Measurements from ENCODE around the gene GRIA3. TPM values are rescaled to one million over a fixed set of nuclear protein-coding genes. Genes with fewer than 3 reads are reported as not detected.

Gene GRIA3
- total and polyA plus RNA-seq, 7 donors: 0.07 to 3.0 (median 0.82) TPM; not detected in 2

- no peaks in the 10 kb centered on the region for H3K9me3 ChIP-seq
- no peak for TF ChIP-seq POLR2A (IDR thresholded peaks at IDR 0.05)
- no peak for DNase-seq
- no peak overlapping the region for H3K27ac ChIP-seq
- H3K36me3 ChIP-seq: no peaks in the 10 kb centered on the region
- H3K27me3 ChIP-seq: no peaks in the 10 kb centered on the region
- 88 to 91% methylated on average over 7 of the region's 7 CpGs for whole genome bisulfite sequencing, 2 donors
- intact Hi-C loops (cut with DNase I): no loop called here
- H3K4me1 ChIP-seq: no peaks in the 10 kb centered on the region
- H3K4me3 ChIP-seq: no peak overlapping the region
Measured at GRCh38 chrX:123170546-123170945, 13.5 kb upstream of the GRIA3 start.

GRCh38 chrX:123171781-123172180 is 12.3 kb upstream of the GRIA3 start:
- TF ChIP-seq CTCF (IDR thresholded peaks at IDR 0.05): no peak
- TF ChIP-seq POLR2AphosphoS5 (IDR thresholded peaks at IDR 0.05): no peak
- Histone ChIP-seq H3K4me1 (no peaks in the 10 kb centered on the region), H3K4me3 (no peak overlapping the region), H3K27ac (no peak overlapping the region), H3K36me3 (no peaks in the 10 kb centered on the region), H3K27me3 (no peaks in the 10 kb centered on the region), H3K9me3 (no peaks in the 10 kb centered on the region)
- no peak for DNase-seq
- intact Hi-C loops (cut with DNase I): no loop called here
- 75 to 77% methylated on average over 3 of the region's 3 CpGs for WGBS, 2 donors

DNA sequence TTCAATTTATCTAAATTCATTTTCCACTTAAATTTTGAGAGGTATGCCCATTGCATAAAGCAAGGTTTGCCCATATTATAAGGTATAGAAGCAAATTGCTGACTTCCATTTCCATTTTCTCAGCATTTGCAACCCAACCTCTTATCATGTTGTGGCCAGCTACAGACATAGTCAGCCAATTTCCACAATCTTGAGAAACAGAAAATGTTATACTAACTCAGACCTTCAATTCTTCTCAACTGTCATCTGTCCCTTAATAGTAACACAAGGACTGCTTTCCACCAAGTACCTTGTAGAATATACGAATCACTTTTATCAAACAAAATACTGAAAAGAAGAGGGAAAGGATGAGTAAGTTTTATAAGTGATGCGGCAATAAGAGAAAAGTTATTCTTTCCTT is 11.2 kb upstream of the GRIA3 start:
- Histone ChIP-seq H3K4me1 (no peaks in the 10 kb centered on the region), H3K36me3 (no peaks in the 10 kb centered on the region), H3K27me3 (no peaks in the 10 kb centered on the region), H3K27ac (no peak overlapping the region), H3K4me3 (no peak overlapping the region), H3K9me3 (no peaks in the 10 kb centered on the region)
- intact Hi-C loops (cut with DNase I): no loop called here
- no peak for TF ChIP-seq POLR2A (IDR thresholded peaks at IDR 0.05)
- no peak for TF ChIP-seq EP300 (IDR thresholded peaks at IDR 0.05)
- TF ChIP-seq POLR2AphosphoS5 (IDR thresholded peaks at IDR 0.05): no peak
- TF ChIP-seq CTCF (IDR thresholded peaks at IDR 0.05): no peak
- DNase-seq: no peak
- 97% methylated on average over 2 of the region's 2 CpGs for WGBS, 2 donors

DNA sequence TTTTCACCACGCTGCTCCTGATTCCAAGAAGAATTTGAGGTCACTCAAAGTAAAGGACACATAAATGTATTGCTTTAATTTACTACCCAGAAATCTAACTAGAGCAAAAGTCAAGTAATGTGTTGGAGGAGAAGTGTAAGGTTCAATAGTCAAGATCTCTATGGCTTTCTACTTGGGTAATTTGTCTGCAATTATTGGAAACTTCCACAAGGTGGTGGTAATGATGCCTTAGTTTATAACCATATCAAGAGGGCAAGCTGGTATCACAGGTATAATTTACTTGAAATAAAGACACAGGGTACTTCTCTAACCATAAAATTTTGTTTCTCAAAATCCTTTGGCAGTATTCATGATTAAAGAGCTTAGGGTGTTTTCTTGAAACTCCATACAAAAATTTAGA is 10.2 kb upstream of the GRIA3 start:
- 21 to 46% methylated on average over 1 of the region's 1 CpG for WGBS, 2 donors
- no peaks in the 10 kb centered on the region for H3K36me3 ChIP-seq
- no peaks in the 10 kb centered on the region for H3K9me3 ChIP-seq
- no peak for DNase-seq
- intact Hi-C loops (cut with DNase I): no loop called here
- H3K4me3 ChIP-seq: no peak overlapping the region
- no peaks in the 10 kb centered on the region for H3K4me1 ChIP-seq
- TF ChIP-seq CTCF (IDR thresholded peaks at IDR 0.05): no peak
- TF ChIP-seq POLR2A (IDR thresholded peaks at IDR 0.05): no peak
- TF ChIP-seq EP300 (IDR thresholded peaks at IDR 0.05): no peak
- no peak for TF ChIP-seq POLR2AphosphoS5 (IDR thresholded peaks at IDR 0.05)
- H3K27ac ChIP-seq: no peak overlapping the region
- no peaks in the 10 kb centered on the region for H3K27me3 ChIP-seq

DNA sequence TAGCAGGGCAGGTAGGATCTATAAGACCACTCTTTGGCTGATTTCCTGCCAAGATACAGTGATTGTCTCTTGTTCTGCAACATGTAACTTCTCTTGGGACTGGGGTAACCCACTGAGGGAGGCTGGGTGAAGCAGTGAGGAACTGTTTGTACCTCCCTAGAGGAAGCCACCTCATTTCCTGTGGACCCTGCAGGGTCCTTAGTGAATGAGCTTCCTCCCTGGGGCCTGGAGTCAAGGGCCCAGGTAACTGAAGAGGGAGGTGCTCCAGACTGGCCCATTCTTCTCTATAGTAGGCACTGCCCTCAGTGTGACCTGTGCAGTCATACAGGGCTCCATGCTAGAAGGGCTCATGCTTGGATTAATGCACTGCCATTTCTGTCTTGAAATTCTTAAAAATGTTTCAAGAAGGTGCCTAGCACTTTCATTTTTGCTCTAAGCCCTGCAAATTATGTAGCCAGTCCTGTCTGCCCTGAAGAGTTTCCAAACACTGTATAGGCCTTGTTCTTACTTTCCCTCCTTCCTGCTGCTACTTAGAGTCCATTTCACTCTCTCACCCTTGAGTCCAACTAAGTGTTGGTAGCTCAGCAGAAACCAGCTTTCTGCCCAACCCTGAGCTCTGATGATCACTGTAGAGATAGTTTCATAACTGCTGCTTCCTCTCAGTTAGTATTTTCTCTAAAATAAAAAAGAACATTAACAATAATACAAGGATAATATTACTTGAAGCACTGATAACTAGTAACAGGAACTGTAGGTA is 8.5 kb upstream of the GRIA3 start:
- no peaks in the 10 kb centered on the region for H3K27me3 ChIP-seq
- H3K36me3 ChIP-seq: no peaks in the 10 kb centered on the region
- H3K27ac ChIP-seq: no peak overlapping the region
- H3K4me1 ChIP-seq: no peaks in the 10 kb centered on the region
- DNase-seq: no peak
- no peaks in the 10 kb centered on the region for H3K9me3 ChIP-seq
- intact Hi-C loops (cut with DNase I): no loop called here
- H3K4me3 ChIP-seq: no peak overlapping the region
- no peak for TF ChIP-seq POLR2AphosphoS5 (IDR thresholded peaks at IDR 0.05)
- TF ChIP-seq EP300 (IDR thresholded peaks at IDR 0.05): no peak
- TF ChIP-seq POLR2A (IDR thresholded peaks at IDR 0.05): no peak
- TF ChIP-seq CTCF (IDR thresholded peaks at IDR 0.05): no peak

Data from sigmoid colon (tissue), 7 donors.